Adrenal gland (tissue), 5 donors: ENCODE measurements around the gene BMERB1.

ENCODE experiments used
- CTCF ChIP-seq, 6 experiments: fragments of 450-650 bp in 4 of 6; fragments of 200-600 bp in 2 of 6; sonication (generic) in 1 of 6; IDR thresholded peaks; 1 replicate in 5 of 6; 2 replicates in 1 of 6; pipeline versions ENCODE4 v1.5.1 to v1.8.0; 2016 to 2021; ENCODE audit warnings: antibody characterized with exemption in 6 of 6, mild to moderate bottlenecking in 2 of 6, moderate library complexity in 1 of 6
- POLR2A ChIP-seq, 2 donors: fragments of 450-650 bp; IDR thresholded peaks; one replicate each; pipeline ENCODE4 v1.6.1; 2017; ENCODE audit warnings: antibody characterized with exemption in 2 of 2, mild to moderate bottlenecking in 2 of 2, moderate library complexity in 1 of 2
- donor health status: DM: no; HTN: no; CAD: no.

DNA sequence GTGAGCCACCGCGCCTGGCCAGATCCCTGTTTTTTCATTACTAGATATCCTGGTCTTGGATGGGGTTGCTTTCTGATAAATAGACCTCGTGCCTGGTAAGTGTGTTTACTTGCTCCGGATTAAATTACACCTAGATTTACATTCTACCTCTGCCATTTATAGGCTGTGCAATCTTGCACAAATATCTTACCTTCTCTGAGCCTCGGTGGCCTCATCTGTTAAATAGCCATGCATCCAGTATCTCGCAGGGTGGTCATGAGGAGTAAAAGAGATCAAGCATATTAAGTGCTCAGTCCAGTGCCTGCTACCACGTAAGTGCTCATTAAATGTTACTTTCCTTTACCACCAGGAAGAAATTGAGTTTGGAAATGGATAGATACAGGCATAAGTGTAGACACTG is 98.4 kb downstream of the BMERB1 start:
- TF ChIP-seq CTCF (IDR thresholded peaks at IDR 0.05) = no peak
- no peak for TF ChIP-seq POLR2A (IDR thresholded peaks at IDR 0.05)
